GM19438 (cell line): ENCODE measurements around the gene HMGCL.
A peak's percentile ranks its signal among the peaks of the same experiment; 100 is the strongest.
"Not testable (repeated sequence)": the region's sequence is repeated elsewhere in the genome, so short reads cannot be mapped to it uniquely, and the experiment has no call there.

ENCODE experiments used
- ATAC-seq: cut with Tn5 transposase; IDR thresholded peaks from one replicate; pipeline ENCODE4 v1.9.1; 2021; ENCODE audit warnings: low read depth; ENCODE audit not compliant: unreplicated experiment

Gene HMGCL

GRCh38 chr1:23827717-23828116 lies 2.5 kb upstream of the HMGCL start:
- ATAC-seq = no peak

- not testable (repeated sequence) for ATAC-seq
These were observed 1.4 kb upstream of the HMGCL start for GRCh38 chr1:23826590-23826989.

GRCh38 chr1:23825762-23826522 lies 713 bp upstream of the HMGCL start:
- ATAC-seq = no peak

GRCh38 chr1:23824711-23825075 lies 536 bp downstream of the HMGCL start:
- no peak for ATAC-seq

- ATAC-seq = no peak
These were observed 1.5 kb downstream of the HMGCL start for GRCh38 chr1:23823767-23824166.

- peak; percentile 70 for ATAC-seq
These were observed 7.6 kb downstream of the HMGCL start for GRCh38 chr1:23817633-23818032.

- ATAC-seq = peak; percentile 15
These were observed 8.3 kb downstream of the HMGCL start for GRCh38 chr1:23816906-23817305.

- no peak for ATAC-seq
These were observed 8.9 kb downstream of the HMGCL start for GRCh38 chr1:23816361-23816760.

- no peak for ATAC-seq
These were observed 11.2 kb downstream of the HMGCL start for GRCh38 chr1:23814016-23814415.

GRCh38 chr1:23810818-23811540 lies 14.2 kb downstream of the HMGCL start:
- ATAC-seq = peak; percentile 60

- ATAC-seq = no peak
These were observed 15.5 kb downstream of the HMGCL start for GRCh38 chr1:23809751-23810171.

GRCh38 chr1:23807453-23807852 lies 17.8 kb downstream of the HMGCL start:
- ATAC-seq = no peak

- no peak for ATAC-seq
These were observed 18.9 kb downstream of the HMGCL start for GRCh38 chr1:23806280-23806679.

GRCh38 chr1:23805025-23805424 lies 20.2 kb downstream of the HMGCL start:
- ATAC-seq = no peak

- no peak for ATAC-seq
These were observed 20.9 kb downstream of the HMGCL start for GRCh38 chr1:23804183-23804835.

GRCh38 chr1:23803674-23804073 lies 21.6 kb downstream of the HMGCL start:
- ATAC-seq = no peak

- not testable (repeated sequence) for ATAC-seq
These were observed 22.4 kb downstream of the HMGCL start for GRCh38 chr1:23802809-23803342.

GRCh38 chr1:23801876-23802275 lies 23.4 kb downstream of the HMGCL start:
- no peak for ATAC-seq

- no peak for ATAC-seq
These were observed 23.9 kb downstream of the HMGCL start for GRCh38 chr1:23801338-23801748.

- ATAC-seq = peak; percentile 77
These were observed 24.6 kb downstream of the HMGCL start, which contains the start of gene GALE for GRCh38 chr1:23800400-23801337. TSS of gene GALE (minus strand) at chr1:23800754. CDS start at chr1:23799007, 1,747 bp downstream.
